OCI-LY7 (cell line): ENCODE results near the gene OSBPL3. TPM values are rescaled to one million over a fixed set of nuclear protein-coding genes. Genes with fewer than 3 reads are reported as not detected.
A peak's percentile ranks its signal among the peaks of the same experiment; 100 is the strongest.

ENCODE experiments used
- BruUV-seq: library from RNA; stranded (reverse); fragments of 400-500 nt; replicated peaks from 2 replicates; lab custom pipeline; 2021; lab: Mats Ljungman, UMichigan
- CTCF ChIA-PET: fragments of 300-600 bp; sonication (Branson Sonifier 250); formaldehyde crosslinking; loops from one replicate; lab custom pipeline; 2022; ENCODE audit warnings: antibody characterized with exemption; ENCODE audit not compliant: unreplicated experiment; lab: Charles Lee
- POLR2A ChIA-PET: fragments of 300-600 bp; sonication (Branson Sonifier 250); formaldehyde crosslinking; loops from one replicate; lab custom pipeline; 2022; ENCODE audit warnings: antibody characterized with exemption; lab: Charles Lee
- DNase-seq: peaks from one replicate; pipeline ENCODE4 v3.0.0-alpha.2; 2015; ENCODE audit warnings: low spot score
- H2AFZ ChIP-seq: fragments of 200-600 bp; sonication (generic), shearing (Covaris generic); 2 replicates; pipeline ENCODE4 v1.6.1; 2014; ENCODE audit warnings: mild to moderate bottlenecking, antibody characterized with exemption, low read length, moderate library complexity
- H3K27ac ChIP-seq: fragments of 200-600 bp; sonication (generic); 2 replicates; pipeline ENCODE4 v1.5.1; 2014; ENCODE audit warnings: mixed run types, low read depth, mild to moderate bottlenecking, moderate library complexity, low read length, inconsistent platforms; ENCODE audit not compliant: poor library complexity, severe bottlenecking
- H3K36me3 ChIP-seq: fragments of 200-600 bp; sonication (generic); 2 replicates; pipeline ENCODE4 v1.6.1; 2014; ENCODE audit warnings: mild to moderate bottlenecking, antibody characterized with exemption, low read length, moderate library complexity, mixed read lengths; ENCODE audit not compliant: insufficient read depth
- H3K4me1 ChIP-seq: fragments of 200-600 bp; sonication (generic); 2 replicates; pipeline ENCODE4 v1.5.1; 2014; ENCODE audit warnings: mild to moderate bottlenecking, low read length; ENCODE audit not compliant: insufficient read depth, poor library complexity, severe bottlenecking
- H3K4me2 ChIP-seq: fragments of 200-600 bp; sonication (generic); 2 replicates; pipeline ENCODE4 v1.6.1; 2014; ENCODE audit warnings: mild to moderate bottlenecking, low read length
- H3K4me3 ChIP-seq: fragments of 200-600 bp; sonication (generic); 2 replicates; pipeline ENCODE4 v1.5.1; 2014; ENCODE audit warnings: mild to moderate bottlenecking, low read depth, low read length; ENCODE audit not compliant: poor library complexity, severe bottlenecking
- H3K79me2 ChIP-seq: fragments of 200-600 bp; sonication (generic); 2 replicates; pipeline ENCODE4 v1.6.1; 2016; ENCODE audit warnings: low read depth, mild to moderate bottlenecking, low read length, moderate library complexity, mixed read lengths; ENCODE audit not compliant: insufficient read depth
- H3K9me2 ChIP-seq: fragments of 200-600 bp; sonication (generic); 2 replicates; pipeline ENCODE4 v1.6.1; 2016; ENCODE audit warnings: mild to moderate bottlenecking, low read length, mixed read lengths; ENCODE audit not compliant: insufficient read depth
- H3K9me3 ChIP-seq: fragments of 200-600 bp; sonication (generic); 2 replicates; pipeline ENCODE4 v1.6.1; 2014; ENCODE audit warnings: mild to moderate bottlenecking, mixed run types, low read length, mixed read lengths
- H4K20me1 ChIP-seq: fragments of 200-600 bp; sonication (generic); 2 replicates; pipeline ENCODE4 v1.6.1; 2014; ENCODE audit warnings: mild to moderate bottlenecking, antibody characterized with exemption, low read length, moderate library complexity, mixed read lengths; ENCODE audit not compliant: insufficient read depth
- CTCF ChIP-seq: fragments of 200-600 bp; sonication (generic); conservative IDR thresholded peaks from 2 replicates; pipeline ENCODE4 v1.5.1; 2014; ENCODE audit warnings: mild to moderate bottlenecking, antibody characterized with exemption, low read length, moderate library complexity, mixed read lengths
- EZH2phosphoT487 ChIP-seq: fragments of 200-600 bp; sonication (generic); IDR thresholded peaks from 2 replicates; pipeline ENCODE4 v1.6.1; 2018; ENCODE audit warnings: low read depth, borderline replicate concordance, mild to moderate bottlenecking, mixed run types, antibody characterized with exemption, low read length, moderate library complexity, mixed read lengths
- intact Hi-C: fragments of 100-400 bp; cut with micrococcal nuclease; formaldehyde crosslinking; loops from one replicate; pipeline ENCODE4 v1.10.0; 2022; ENCODE audit not compliant: unreplicated experiment
- total RNA-seq, 2 experiments: library from RNA; depleted of rRNA in 1 of 2; stranded (reverse); fragments of >200 nt in 1 of 2; shearing (Covaris generic) in 1 of 2; gene quantifications; 2 replicates each; pipeline ENCODE4 v1.2.3, GENCODE V29; 2014 to 2022

OSBPL3 gene
- total RNA-seq, 2 experiments from 2014 or later: 28.7 to 79.9 TPM

- intact Hi-C loops: no loop called here
- POLR2A ChIA-PET: interaction anchor here (0.9 to 1.3 kb wide), 3 partner anchors 12 to 139 kb away, joined by 3 to 4 read pairs (median 4); no protein-coding TSS in a partner anchor
- TF ChIP-seq CTCF (no peak), EZH2phosphoT487 (no peak)
- no TSS peak for BruUV-seq
- Histone ChIP-seq H3K36me3 (peaks cover 35% of the 10 kb centered on the region), H3K9me3 (no peaks in the 10 kb centered on the region; the same call in 1 of the 2 replicates), H3K9me2 (no peaks in the 10 kb centered on the region), H3K4me2 (peak overlapping the region; percentile 48), H4K20me1 (peaks cover 34% of the 10 kb centered on the region), H3K4me3 (no peak overlapping the region), H3K4me1 (peaks cover 64% of the 10 kb centered on the region), H3K79me2 (peaks cover 99% of the 10 kb centered on the region), H3K27ac (no peak overlapping the region), H2AFZ (no peak overlapping the region)
- DNase-seq: no peak
- CTCF ChIA-PET: no interaction called here
Measured at GRCh38 chr7:24959735-24960485, 20.1 kb downstream of the OSBPL3 start.

GRCh38 chr7:24958399-24958798 is 21.6 kb downstream of the OSBPL3 start:
- Histone ChIP-seq H3K9me3 (no peaks in the 10 kb centered on the region; the same call in 1 of the 2 replicates), H3K4me1 (peaks cover 62% of the 10 kb centered on the region), H3K4me2 (no peak overlapping the region), H4K20me1 (peaks cover 34% of the 10 kb centered on the region), H3K36me3 (peaks cover 35% of the 10 kb centered on the region), H3K9me2 (no peaks in the 10 kb centered on the region), H3K27ac (no peak overlapping the region), H3K79me2 (peaks cover 99% of the 10 kb centered on the region), H3K4me3 (no peak overlapping the region), H2AFZ (no peak overlapping the region)
- DNase-seq: no peak
- no TSS peak for BruUV-seq
- TF ChIP-seq EZH2phosphoT487 (no peak), CTCF (no peak)
- CTCF ChIA-PET: no interaction called here
- POLR2A ChIA-PET: no interaction called here
- intact Hi-C loops: no loop called here

- Histone ChIP-seq H3K9me2 (no peaks in the 10 kb centered on the region), H3K9me3 (no peaks in the 10 kb centered on the region), H4K20me1 (peaks cover 37% of the 10 kb centered on the region), H3K79me2 (peaks cover 100% of the 10 kb centered on the region), H3K4me2 (no peak overlapping the region), H2AFZ (no peak overlapping the region), H3K4me3 (no peak overlapping the region), H3K4me1 (peaks cover 53% of the 10 kb centered on the region), H3K36me3 (peaks cover 31% of the 10 kb centered on the region), H3K27ac (no peak overlapping the region)
- intact Hi-C loops: no loop called here
- POLR2A ChIA-PET: interaction anchor here (0.6 kb wide), 1 partner anchor 121 kb away, joined by 3 read pairs; no protein-coding TSS in a partner anchor
- TF ChIP-seq EZH2phosphoT487 (no peak), CTCF (no peak)
- CTCF ChIA-PET: no interaction called here
- DNase-seq: no peak
- no TSS peak for BruUV-seq
Measured at GRCh38 chr7:24956021-24956420, 24.0 kb downstream of the OSBPL3 start.
